NCI-H2171 treated with DMSO at 0.1 percent for 48 hours (cell line): Measurements from ENCODE around the gene YPEL2.
"Not testable (repeated sequence)": the region's sequence is repeated elsewhere in the genome, so short reads cannot be mapped to it uniquely, and the experiment has no call there.

Source experiments
- DNase-seq: peaks from one replicate; lab custom pipeline; 2025; lab: John Stamatoyannopoulos, UW

YPEL2 gene

DNA sequence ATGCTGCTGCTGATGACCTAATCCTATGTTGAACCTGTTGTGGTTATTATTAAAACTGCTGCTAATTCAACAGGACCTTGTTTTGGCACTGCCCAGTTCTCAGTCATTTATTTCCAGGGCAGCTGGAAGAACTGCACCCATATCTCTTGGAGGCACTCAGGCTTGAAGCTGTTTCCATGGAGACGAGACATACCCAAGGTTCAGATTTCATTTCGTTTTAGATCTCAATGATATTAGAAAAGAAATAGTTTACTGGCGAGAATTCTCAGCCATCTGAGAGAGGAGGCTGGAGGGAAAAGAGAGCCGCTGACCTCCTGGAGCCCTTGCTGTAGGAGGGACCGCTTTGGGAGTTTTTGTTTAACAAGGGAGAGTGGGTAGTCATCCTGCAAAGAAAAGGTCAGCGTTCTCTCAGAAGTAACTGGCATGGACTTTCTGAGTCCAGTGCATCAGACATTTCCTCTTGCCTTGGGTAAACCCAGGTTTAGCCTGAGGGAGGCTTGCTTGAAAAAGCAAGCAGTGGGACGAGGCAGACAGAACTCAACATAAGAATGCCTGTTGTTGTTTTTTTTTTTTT is 75.4 kb downstream of the YPEL2 start:
- peak; percentile 95 for DNase-seq

DNA sequence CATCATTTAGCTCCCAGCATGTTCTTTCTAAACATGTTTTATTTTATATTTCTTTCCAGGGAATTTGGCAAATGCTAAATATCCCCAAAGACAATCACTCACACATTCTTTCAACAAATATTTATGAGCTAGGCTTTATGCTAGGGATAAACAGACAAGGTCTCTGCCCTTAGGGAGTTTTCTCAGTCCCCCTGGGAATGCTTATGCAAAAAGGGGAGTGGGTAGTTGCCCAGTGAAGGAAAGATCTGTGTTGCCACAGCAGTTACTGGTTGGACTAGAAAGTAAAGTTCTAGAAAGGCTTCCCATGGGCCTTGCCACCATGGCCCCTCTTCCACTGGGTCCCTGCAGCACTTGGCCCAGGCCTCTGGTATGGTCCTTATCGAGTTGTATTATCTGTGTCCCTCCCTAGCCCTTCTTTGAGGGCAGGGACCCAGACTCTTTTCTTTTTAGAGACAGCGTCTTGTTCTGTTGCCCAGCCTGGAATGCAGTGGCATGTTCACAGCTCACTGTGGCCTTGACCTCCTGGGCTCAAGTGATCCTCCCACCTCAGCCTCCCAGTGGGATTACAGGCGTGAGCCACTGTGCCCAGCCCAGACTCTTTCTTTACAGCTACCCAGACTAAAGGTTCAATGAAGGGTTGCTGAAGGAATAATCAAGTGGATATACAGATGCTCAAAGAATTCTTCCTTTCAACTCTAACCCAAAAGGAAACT is 78.0 kb downstream of the YPEL2 start:
- DNase-seq = no peak

DNA sequence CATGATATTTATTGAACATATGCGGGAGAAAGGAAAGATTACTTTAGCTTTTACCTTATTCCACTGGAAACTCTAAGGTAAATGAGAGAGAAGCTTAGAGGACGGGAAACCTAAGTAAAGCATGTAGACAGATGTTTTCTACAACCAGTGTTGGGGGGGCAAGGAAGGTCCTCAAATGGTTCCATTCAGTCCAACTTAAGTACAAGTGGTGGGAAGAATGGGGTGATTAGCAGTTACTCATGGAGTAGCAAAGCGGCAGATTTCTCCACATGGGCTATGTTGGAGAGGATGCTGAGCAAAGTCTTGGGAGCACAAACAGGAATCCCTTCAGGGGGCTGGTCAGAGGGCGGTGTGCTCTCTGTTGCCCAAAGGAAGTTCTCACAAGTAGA is 78.6 kb downstream of the YPEL2 start:
- DNase-seq = no peak

DNA sequence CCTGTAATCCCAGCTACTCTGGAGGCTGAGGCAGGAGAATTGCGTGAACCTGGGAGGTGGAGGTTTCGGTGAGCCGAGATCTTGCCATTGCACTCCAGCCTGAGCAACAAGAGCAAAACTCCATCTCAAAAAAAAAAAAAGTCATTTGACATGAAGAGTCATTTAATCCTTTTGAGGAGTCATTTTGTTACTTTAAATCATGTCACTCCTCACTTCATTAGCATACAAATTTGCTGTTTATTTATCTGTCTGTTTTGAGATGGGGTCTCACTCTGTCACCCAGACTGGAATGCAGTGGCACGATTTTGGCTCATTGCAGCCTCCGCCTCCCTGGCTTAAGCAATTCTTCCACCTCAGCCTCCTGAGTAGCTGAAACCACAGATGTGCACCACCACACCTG is 81.0 kb downstream of the YPEL2 start:
- DNase-seq = not testable (repeated sequence)

DNA sequence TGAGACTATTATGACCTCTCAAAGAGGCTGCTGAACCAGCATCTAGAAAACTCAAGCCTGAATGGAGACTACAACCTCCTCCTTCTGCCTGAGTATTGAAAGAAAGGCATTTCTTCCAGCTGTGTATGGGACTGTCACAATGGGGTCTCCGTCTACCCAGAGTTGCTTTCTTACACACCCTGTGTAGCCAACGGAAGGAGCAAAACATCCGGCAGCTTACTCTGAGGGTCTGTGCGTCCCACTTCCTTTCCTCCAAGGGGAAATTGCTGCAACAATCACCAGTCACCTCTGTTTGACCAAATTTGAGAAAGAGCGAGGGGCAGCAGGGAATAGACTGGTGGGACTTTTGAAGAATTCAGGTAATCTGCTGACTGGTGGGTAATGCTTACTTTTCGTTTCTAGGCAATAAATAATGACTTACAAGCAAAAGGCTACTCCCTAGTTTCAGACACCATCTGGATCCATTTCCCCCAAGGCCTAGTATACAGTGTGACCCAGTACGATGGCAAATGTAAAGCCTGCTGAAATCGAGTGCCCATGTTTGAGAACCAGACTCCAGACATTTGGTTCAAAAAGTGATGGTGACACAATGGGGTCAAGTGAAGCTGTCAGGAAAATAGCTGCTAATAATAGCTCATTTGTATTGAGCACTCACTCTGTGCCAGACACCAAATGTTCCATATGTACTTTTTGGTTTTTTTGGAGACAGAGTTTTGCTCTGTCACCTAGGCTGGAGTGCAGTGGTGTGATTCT is 81.7 kb downstream of the YPEL2 start:
- DNase-seq = peak; percentile 36

DNA sequence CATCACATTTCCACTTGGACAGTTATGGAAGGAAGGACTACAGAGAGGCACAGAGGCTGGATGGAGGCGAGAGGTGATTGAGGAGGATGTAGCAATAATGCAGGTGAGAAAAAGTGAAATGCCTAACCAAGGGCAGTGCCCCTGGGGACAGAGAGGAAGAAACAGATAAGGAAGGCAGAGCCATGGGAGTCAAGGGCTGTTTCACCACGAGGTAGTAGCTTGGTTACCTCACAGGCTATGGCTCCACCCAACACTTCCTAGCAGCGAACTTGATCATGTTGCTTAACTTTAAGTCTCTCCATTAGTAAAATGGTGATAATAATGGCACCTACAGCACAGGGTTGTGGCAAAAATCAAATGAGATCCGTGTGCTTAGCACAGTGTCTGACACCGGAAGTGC is 83.9 kb downstream of the YPEL2 start:
- no peak for DNase-seq

DNA sequence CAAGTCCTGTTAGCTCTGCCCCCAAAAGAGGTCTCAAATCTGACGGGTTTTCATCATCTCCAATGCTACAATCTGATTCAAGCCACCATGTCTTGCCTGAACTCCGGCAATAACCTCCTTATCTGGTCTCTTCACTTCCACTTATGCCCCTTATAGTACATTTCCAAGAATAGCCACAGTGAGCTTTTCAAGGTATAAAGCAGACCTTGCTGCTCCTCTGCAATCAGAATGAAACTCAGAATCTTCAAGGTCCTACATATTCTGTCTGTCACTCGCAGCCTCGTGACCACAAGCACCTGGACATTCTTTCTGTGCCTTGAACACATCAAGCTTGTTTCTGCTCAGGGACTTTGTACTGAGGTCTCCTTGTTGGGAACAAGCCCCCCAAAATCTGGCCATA is 84.7 kb downstream of the YPEL2 start:
- no peak for DNase-seq

DNA sequence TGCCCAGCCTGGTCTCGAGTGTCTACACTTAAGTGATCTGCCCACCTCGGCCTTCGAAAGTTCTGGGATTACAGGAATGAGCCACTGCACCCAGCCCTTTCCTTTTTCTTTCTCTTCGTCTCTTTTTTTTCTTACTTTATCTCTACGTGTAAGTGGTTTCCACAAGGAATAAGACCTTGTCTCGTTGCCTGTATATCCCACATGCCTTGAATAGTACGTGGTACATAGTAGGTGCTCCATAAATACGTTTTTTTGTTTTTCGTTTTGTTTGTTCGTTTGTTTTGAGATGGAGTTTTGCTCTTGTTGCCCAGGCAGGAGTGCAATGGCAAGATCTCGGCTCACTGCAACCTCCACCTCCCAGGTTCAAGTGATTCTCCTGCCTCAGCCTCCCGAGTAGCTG is 86.0 kb downstream of the YPEL2 start:
- DNase-seq = no peak

DNA sequence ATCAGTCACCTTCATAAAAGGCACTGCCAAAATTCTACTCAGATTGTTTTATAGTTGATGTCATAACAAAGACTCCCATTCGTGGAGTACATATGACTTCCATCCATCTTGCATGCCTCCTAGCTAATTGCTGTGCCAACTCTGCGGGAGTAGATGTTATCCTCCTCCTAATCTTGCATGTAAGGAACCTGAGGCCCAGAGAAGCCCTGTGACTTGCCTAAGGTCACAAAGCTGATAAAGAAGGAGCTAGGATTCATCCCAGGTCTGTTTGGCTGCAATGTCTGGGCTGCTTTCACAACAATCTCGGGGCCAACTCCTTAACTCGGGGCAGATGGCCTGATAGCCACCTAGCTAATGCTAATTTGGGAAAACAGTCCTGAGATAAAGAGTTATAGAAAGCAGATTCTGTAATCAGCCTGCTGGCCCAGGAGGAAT is 87.3 kb downstream of the YPEL2 start:
- DNase-seq = no peak

DNA sequence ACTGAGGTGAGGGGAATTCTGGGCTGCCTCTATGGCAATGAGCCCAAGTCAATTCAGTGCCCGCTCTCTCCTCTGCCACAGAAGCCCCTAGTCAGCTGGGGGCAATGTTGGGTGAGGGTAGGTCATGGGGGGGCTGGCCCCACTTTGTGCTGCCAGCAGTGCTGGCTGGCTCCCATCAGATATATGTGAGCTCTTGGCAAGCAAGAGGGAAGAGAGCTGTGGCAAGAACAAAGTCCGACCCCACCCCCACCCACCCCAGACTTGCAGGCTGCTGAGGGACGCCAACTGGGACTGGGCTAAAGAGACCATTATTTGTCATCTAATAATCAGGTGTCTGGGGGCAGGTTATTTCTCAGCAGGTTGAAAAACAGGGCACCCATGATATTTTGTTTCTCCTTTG is 89.4 kb downstream of the YPEL2 start:
- no peak for DNase-seq

DNA sequence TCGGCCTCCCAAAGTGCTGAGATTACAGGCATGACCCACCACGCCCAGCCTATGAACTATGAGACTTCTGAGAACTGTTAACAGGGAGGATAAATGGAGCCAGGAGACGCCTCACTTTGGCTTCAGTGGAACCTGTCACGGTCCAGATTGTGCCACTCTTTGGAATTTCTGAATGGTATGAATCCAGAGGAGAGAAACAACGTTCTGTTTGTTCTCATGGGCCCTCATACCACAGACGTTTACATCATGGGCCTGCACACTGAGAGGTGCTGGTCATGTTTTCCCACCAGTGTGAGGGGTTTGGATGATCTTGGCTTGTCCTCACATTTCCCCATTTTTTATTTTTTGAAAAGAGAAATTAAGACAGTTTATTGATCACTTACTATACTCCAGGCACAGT is 90.3 kb downstream of the YPEL2 start:
- DNase-seq = no peak

DNA sequence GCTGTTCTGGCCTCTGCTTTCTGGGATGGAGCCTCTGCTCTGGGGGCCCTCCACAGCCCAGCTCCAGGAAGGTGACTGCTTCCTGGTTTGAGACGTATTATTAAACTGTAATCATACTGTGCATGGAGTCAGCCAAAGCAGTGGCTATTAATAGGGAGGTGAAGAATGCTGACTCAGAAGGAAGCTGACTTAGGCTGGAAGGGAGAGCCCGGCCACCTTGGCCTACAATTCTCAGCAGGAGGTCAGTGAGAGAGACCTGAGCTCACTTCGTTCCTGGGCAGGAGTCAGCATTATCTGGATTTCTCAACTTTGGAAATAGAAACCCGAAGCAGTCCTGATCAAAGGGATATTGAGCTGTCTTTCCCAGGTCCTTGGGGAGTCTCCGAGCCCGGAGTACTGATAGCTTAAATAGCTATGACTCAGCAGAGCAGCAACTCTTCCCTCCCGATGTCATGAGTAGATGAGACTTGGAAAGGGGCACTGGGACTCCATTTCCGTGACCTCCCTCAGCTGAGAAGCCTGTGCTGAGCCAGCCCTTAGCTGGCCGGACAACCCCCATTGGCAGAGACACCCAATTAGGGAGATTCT is 91.8 kb downstream of the YPEL2 start:
- DNase-seq = no peak

DNA sequence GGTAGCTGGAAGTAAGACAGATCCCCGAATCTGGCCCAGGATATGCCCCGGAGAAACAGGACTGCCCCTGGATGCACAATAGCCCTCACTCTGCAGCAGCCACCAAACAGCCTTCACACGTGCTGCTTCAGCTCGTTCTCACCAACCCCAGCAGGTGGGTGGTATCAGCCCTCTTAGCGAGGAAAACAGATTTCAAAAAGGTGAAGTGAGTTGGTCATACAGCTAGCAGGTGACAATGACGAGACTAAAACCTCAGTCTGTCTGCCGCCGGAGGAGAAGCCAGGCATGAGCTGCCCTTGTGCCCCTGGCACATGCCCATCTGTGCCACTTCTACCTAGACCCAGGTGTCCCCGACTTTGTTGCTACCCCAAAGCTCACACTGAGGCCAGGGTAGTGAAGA is 92.4 kb downstream of the YPEL2 start:
- no peak for DNase-seq

DNA sequence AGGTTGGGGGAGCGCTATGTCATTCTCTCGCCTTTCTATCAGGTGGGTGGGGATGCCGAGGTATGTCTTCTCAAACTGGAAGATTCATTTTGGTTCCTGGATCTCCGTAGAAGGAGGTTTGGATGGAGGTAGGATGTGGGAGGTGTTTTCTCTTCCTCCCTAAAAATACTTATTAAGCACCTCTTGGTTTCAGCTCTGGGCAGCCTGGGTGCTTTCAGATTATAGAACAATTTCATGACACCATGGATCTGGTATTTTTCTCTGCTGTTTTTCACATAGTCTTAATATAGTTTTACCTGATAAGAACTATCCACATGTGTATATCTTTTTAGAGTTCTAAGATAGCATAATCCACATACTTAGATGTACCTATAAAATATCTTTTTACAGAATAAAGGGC is 92.9 kb downstream of the YPEL2 start:
- DNase-seq = no peak

DNA sequence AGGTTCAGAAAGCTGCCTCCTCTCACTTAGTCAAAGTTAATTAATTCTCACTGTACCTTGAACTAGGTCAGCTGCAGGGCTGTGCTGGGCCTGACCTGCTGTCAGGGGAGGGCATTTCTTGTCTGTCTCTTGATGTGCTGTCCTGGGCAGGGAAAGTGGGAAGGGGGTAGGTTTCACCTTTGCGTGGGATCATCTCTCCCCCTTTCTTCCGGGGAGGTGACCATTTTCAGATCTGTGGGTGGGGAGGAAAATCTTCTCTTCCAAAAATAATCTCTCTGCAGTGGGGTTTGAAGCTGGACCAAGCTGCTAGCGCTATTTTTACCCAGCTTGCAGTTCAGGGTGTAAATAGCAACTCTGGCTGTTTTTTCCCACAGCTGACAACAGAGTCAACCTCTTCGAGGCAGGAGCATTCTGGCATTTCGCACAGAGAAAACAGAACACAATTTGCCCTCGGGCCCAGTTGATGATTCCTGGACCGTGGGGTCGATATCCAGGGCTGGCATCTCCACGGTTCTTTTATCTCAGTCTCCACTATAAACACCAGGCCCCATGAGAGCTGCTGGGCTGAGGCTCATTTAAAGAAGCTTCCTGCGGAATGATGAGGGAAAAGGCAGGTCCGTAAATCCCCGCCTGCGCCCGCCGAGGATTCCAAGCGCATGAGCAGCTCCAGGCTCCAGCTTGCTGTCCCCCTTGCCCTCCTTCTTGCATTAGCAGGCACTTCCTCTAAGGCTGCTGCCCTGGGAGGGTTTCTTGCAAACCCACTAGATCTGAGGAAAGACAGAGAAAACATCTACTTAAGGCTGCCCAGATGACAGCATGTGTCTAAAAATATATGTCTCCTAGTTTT is 93.9 kb downstream of the YPEL2 start:
- no peak for DNase-seq

DNA sequence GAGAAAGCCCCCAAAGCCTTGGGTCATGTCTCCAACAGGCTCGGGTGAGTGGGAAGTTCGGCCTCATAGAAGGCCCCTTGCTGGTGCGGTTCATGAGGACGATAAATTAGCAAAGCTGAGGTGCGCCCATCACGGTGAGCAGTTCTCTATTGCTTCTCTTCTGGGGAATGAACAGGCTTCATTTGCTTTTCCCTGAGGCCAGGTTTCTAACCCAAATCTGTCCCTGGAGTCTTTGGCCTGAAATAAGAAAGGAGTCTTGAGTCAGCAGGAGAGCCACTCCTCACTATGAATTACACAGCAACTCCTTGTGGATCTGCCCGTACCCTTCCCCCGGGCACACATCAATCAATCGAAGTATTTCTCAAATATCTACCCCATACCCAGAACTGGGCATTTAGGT is 94.6 kb downstream of the YPEL2 start:
- no peak for DNase-seq

DNA sequence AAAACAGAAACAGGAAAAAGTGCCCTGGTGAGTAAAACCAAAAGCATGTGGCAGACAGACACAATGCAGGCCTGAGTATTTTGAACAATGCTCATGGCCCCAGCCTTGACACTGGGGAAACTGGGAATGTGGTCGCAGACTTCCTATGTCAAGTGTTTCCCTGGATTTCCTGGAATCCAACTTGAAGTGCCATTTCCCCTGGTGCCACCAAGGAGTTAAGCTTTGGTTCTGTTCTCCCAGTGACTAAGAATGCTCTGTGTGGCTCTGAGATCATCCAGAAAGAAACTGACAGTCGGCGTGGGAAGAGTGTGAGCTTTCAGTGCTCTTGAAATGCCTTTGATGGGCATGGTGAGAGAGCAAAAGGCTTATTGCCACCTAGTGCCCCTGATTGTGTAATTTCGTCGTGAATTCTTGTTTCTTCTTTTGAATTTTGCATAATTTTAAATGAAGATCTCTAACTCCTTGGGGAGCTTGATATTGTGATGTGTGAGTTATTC is 96.0 kb downstream of the YPEL2 start:
- no peak for DNase-seq

DNA sequence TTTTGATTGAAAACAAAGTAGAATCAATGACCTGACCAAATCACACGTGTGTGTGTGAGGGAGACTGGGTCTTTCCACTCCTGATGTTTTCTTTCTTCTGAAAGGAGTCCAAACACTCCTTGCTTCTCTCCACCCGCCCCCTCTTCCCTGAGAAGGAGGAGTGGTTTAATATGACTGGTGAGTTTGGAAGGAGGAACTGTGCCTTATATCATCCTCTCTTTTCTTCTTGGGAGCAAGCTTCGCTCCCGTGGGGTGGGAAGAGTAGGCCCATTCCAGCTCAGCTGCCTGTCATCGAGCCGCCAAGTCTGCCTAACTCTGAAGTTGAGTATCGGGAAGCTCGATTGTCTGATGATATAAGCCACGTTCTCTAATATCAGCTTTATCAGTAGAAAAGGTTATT is 96.5 kb downstream of the YPEL2 start:
- DNase-seq = no peak

DNA sequence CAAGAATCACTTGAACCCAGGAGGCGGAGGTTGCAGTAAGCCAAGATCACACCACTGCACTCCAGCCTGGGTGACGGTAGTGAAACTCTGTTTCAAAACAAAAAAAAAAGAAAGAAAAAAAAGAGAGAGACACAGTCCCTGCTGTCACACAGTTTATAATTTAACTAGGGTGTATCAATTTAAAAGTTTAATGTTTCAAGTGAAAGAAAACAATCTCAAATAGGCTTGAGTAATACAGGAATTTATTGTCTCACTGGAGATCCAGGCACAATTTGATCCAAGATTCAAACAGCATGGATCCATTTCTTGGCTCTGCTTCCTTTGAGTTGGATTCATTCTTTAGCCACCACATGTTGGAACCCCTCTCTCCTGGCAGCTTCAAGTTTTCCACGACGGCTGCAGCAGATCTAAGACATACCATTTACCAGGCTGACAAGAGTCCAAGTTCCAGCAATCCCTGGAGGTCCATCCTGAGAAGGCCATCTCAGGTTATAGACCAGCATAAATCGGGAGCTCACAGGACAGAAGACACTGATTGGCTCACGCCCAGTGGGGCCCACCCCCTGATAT is 97.5 kb downstream of the YPEL2 start:
- DNase-seq = no peak

DNA sequence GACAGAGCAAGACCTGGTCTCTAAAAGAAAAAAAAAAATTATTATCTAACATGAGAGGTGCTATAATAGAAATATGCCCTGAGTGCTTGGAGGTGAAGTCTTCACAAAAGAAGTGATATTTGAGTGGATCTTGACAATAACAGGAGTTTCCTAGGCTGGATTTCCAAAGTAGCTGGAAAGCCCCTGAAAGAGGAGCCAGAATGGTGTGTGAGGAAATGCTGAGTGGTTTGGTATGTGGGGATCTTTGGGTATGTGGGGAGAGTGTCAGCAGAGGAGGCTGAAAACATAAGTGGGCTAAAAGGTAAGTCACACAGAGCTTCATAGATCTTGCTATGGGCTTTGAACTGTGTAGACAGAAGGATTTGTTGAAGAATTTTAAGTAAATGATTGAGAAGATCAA is 100.1 kb downstream of the YPEL2 start:
- DNase-seq = no peak

DNA sequence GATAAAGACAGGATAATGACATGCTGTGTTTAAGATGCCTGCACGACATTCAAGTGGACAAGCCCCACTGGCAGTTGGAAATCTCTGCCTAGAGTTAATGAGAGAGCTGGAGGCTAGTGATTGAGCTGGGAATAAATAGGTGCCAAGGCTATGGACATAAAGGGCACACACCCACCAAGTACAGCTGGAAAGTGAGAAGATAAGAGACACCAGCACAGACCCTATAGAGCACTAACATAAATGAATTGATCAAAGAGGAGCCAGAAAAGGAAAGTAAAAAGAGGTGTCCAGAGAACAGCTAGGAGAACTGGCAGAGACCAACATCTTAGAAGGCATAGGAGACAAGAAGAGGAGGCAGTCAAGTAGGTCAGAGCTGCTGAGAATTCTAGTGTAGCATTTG is 101.2 kb downstream of the YPEL2 start:
- no peak for DNase-seq

DNA sequence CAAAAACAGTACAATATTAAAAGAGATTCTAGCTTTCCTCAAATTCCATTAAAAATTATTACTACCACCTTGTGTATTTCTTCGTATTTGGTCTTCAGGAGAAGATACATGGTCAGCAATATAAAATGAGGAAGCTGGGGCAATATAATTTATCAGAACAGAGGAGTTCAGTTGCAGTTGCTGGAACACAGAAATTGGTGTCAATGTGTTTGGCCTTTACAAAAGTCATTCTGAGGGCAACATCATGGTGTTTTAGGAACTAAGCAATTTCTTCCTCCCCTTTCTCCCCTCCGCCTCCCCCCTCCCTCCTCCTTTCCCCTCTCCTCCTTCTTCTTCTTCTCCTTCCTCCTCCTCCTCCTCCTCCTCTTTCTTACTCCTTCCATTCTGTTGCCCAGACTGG is 102.1 kb downstream of the YPEL2 start:
- DNase-seq = no peak
